Gastroesophageal sphincter (tissue), 3 donors: Measurements from ENCODE around the gene FAM204A.

Experiments used
- POLR2A ChIP-seq, 2 donors: fragments of 450-650 bp; IDR thresholded peaks; one replicate each; pipeline ENCODE4 v1.6.1; 2017; ENCODE audit warnings: antibody characterized with exemption in 2 of 2, mild to moderate bottlenecking in 2 of 2, moderate library complexity in 1 of 2
- POLR2AphosphoS5 ChIP-seq: sonication (generic); formaldehyde crosslinking; IDR thresholded peaks from one replicate; pipeline ENCODE4 v1.6.1; 2017; ENCODE audit warnings: antibody characterized with exemption
- TF ChIP-seq, protein P1 (sequence below), 4 experiments: fragments of 200-600 bp in 2 of 4; fragments of 450-650 bp in 2 of 4; sonication (generic) in 1 of 4; IDR thresholded peaks; one replicate each; pipeline ENCODE4 v1.5.1; 2017 to 2019; ENCODE audit warnings: antibody characterized with exemption in 4 of 4, mild to moderate bottlenecking in 2 of 4, moderate library complexity in 2 of 4

GRCh38 chr10:118340486-118340885 lies 1.6 kb downstream of the FAM204A start:
- no peak for TF ChIP-seq POLR2AphosphoS5
- TF ChIP-seq, protein P1, sequence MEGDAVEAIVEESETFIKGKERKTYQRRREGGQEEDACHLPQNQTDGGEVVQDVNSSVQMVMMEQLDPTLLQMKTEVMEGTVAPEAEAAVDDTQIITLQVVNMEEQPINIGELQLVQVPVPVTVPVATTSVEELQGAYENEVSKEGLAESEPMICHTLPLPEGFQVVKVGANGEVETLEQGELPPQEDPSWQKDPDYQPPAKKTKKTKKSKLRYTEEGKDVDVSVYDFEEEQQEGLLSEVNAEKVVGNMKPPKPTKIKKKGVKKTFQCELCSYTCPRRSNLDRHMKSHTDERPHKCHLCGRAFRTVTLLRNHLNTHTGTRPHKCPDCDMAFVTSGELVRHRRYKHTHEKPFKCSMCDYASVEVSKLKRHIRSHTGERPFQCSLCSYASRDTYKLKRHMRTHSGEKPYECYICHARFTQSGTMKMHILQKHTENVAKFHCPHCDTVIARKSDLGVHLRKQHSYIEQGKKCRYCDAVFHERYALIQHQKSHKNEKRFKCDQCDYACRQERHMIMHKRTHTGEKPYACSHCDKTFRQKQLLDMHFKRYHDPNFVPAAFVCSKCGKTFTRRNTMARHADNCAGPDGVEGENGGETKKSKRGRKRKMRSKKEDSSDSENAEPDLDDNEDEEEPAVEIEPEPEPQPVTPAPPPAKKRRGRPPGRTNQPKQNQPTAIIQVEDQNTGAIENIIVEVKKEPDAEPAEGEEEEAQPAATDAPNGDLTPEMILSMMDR (IDR thresholded peaks at IDR 0.05) = no peak
- no peak for TF ChIP-seq POLR2A (IDR thresholded peaks at IDR 0.05)
